ENCODE measurements around the gene GNAL.
A peak's percentile ranks its signal among the peaks of the same experiment; 100 is the strongest.
"Not testable (repeated sequence)": the region's sequence is repeated elsewhere in the genome, so short reads cannot be mapped to it uniquely, and the experiment has no call there.

GNAL gene

DNA sequence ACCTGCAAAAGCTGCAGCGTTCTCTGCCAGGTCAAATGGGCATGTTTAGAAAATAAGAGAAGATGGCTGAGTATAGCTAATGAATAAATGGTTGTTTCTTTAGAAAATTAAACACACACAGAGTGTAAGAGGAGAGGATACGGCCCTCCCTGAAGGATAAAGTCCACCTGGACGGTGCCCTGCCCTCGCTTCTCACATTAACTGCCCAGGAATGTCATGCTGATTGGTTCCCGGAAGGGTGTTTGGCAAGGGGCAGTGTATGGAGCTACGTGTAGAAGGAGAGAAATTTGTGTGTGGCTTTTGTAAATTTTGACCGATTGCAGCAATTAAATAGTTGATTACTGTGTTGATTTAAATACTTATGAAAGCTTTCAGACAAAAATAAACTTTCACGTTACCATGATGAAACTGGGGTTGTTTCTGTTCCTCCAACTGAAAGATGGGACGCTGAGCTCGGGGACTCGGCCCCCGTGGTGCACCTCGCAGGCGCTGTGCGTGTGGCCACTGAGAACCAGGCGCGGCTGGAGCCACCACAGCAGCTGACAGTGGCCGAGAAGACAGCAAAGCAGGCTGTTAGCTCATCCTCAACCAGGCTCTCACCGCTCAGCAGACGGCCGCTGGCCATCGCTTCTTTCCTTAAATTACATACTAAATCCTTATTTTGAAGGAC lies 196.3 kb downstream of the GNAL start:
- no peak for FAIRE-seq

DNA sequence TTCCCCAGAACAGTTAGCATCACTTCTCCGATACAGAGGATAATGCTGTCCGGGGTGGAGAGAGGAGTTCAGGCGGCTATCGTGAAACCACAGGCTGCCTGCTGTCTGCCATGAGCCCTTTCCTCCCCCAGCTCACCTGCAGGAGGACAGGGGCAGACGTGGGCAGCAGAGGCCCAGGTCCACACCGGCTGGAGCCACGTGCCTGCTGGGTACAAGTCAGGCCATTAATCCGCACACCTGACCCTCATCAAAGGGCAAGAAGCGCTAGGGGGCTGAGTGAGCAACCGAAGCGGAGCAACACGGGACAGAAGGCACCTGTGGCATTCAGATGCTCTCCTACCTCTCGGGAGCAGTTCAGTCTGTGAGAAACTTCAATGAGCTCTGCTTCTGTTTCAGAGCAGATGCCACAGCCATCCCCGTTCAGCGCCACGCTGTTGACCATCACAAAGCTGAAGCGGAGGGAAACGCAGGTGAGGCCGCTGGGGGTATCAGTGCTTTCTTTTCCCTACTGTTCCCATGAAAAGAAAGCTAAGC lies 197.6 kb downstream of the GNAL start:
- FAIRE-seq: no peak

DNA sequence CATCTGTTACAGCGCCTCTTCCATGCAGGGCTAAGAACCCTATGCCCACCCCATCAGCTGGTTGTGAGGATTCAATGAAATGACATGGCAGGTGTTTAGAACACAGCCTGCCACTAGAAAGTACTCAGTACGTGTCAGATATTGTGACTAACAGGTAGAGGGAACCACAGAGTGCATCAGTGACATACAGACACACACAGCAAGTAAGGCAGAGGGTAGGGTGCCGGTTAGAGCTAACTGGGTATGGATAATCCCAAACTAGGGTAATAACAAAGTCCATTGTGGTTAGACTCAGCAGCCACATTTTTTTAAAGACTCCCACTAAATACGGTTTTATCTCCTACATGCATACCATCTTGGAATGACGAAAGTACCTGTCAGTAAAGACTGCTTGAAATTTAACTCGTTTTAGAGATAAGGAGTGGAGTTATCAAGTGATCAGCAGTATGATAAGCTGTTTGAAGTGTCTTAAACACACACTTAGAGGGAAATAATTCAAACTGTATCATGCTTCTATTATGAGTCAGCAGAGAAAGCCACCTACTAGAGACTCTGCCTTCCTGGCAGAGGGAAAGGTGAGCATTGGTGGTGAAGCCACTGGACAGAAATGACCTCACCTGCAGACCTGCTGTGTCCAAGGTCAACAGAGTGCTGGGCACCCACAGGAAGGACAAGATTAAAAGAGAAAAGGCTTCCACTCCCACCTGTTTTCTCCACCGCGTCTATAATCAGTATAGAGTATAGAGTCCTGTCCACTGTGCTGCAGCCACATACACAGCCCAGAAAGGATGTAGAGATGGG lies 198.5 kb downstream of the GNAL start:
- FAIRE-seq: no peak

- no peak for FAIRE-seq
Observed at GRCh38 chr18:11888726-11889125, 199.7 kb downstream of the GNAL start.

DNA sequence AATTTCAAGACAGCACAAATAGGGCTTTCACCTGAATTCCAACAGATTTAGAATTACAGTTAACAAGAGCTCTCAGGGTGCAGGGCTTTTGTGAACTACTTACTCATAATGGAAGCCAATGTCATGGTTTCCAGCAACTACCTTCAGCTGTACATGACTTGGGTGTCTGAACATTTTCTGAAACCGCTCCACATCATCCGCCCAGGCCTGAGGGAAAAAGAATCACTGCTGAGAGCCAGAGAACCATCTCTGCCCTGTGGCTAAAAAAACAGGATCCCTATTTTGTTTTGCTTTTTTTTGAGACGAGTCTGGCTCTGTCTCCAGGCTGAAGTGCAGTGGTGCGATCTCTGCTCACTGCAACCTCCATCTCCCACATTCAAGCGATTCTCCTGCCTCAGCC lies 200.2 kb downstream of the GNAL start:
- FAIRE-seq: no peak

DNA sequence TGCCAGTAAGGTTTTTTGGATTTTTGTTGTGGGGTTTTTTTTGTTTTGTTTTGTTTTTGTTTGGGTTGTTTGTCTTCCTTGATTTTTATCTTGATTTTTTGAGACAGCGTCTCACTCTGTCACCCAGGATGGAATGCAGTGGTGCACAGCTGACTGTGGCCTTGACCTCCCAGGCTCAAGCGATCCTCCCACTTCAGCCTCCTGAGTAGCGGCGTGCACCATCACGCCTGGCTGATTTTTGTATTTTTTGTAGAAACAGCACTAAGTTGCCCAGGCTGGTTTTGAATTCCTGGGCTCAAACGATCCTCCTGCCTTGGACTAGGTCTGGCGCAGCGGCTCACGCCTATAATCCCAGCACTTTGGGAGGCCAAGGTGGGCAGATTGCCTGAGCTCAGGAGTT lies 202.7 kb downstream of the GNAL start:
- no peak for FAIRE-seq

DNA sequence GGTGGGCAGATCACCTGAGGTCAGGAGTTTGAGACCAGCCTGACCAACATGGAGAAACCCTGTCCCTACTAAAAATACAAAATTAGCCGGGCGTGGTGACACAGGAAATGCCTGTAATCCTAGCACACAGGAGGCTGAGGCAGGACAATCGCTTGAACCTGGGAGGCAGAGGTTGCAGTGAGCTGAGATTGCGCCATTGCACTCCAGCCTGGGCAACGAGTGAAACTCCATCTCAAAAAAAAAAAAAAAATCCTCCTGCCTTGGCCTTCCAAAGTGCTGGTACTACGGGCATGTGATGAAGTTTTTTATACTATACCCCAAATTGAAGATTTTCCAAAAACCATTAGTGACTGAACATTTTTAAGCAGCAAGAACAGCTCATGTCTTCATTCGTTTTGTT lies 203.4 kb downstream of the GNAL start:
- FAIRE-seq: not testable (repeated sequence)

GRCh38 chr18:11897781-11898180 lies 208.7 kb downstream of the GNAL start:
- no peak for FAIRE-seq

DNA sequence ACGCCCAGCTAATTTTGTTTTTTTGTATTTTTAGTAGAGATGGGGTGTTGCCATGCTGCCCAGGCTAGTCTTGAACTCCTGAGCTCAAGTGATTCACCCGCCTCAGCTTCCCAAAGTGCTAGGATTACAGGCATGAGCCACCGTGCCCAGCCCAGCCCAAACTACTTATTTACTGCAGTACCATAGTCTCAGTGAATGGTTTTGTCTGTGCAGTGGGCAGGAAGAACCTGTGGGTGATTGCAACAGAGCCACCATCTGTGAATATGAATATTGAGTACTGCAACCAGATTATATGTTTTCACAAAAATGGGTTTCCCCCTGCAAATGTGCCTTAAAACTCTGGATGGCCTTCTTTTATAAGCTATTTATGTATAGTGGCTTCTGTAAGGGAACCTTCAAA lies 210.0 kb downstream of the GNAL start:
- no peak for FAIRE-seq

DNA sequence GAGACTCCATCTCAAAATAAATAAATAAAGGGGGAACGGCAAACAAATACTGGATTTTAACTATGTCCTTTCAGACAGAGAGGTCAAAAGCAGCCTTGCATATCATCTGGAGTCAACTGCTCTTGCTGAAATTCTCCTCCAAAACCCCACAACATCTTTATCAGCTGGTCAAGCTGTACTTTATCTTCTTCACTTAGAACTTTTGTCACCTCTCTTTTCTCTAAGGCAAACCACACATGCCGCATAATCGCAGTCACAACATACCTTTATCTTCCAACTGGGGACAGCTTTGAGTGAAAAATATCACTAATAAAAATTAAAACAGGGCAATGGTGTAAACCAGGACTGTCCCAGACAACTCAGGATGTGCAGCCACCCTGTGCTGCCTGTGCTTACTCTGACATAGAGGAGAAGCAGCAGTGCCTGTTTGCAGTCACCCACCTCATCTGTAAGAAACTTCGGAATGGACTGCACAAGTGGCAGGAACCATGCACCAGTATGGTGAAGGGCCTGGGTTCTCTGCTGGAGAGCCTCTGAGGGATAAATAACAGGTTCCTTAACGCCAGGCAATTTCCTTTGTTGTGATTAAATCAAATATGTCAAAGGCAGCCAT lies 212.9 kb downstream of the GNAL start:
- FAIRE-seq: no peak

DNA sequence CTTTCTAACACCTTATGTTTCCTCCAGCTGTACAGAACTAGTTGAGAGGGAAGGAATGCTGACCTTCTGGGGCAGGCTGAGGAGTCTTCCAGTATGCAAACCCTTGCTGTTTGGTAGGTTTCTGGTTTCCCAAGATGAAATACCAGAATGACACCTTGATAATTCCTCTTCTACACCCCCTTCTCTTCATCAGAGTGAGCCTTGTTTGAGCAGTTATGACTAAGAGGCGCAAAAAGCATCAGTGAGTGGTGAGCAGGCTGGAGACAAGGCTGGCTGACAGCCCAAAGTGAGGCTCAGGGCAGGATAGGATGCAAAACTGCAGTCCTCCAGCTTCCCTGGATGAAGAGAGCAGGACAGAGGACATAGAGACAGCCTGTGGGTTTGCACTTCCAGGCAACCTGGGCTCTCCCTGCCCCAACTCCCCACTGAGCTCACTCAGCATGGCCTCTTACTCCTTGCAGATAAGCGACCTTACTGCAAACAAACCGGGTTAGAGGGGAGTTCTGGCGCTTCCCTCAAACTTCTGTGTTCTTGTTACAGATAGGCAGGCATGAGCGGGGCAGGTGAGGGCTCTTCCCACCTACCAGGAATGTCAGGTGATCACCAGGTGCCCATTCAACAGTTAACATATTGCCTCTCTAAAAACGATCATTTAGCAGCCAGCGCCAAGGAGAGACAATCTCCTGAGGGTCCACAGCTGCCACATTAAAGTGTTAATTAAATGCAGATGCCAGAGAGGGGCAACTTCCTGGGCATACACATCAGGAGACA lies 213.6 kb downstream of the GNAL start:
- no peak for FAIRE-seq

DNA sequence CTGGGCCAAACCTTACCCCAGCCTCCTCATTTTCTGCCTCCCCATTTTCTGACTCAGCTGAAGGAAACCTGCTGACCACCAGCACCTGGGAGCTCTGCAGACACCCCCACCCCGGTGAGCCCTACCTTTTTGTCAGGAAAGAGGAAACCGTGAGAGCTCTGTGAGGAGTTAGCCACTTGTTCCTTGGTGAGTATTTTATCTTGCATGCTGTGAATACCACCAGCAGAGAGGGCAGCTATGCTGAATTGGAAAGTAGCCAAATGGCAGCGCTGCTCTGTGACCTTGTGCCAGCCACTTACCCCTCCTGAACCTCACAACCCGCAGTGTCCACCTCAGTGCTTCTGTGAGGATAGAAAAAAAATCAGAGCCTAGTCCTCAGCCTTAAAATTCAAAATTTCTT lies 216.5 kb downstream of the GNAL start:
- FAIRE-seq: no peak

DNA sequence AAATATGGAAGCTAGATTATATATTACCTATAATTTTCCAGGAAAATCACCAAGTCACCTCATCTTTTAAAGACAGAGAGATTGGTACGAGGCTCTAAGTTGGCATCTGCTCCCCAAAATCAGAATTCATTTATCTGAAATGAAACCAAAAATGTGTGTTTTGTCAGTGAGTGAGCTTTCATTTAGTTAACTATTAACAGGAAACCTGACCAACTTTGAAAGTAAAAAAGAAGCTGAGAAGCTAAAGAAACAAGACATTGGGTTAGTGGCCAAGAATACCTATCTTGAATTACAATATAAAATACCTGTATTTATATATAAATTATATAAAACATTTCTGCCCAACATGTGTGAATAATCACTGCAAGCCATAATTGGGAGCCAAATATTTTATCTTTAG lies 217.1 kb downstream of the GNAL start:
- FAIRE-seq: no peak

- FAIRE-seq: peak; percentile 88
Observed at GRCh38 chr18:11906926-11907874, 218.1 kb downstream of the GNAL start.

DNA sequence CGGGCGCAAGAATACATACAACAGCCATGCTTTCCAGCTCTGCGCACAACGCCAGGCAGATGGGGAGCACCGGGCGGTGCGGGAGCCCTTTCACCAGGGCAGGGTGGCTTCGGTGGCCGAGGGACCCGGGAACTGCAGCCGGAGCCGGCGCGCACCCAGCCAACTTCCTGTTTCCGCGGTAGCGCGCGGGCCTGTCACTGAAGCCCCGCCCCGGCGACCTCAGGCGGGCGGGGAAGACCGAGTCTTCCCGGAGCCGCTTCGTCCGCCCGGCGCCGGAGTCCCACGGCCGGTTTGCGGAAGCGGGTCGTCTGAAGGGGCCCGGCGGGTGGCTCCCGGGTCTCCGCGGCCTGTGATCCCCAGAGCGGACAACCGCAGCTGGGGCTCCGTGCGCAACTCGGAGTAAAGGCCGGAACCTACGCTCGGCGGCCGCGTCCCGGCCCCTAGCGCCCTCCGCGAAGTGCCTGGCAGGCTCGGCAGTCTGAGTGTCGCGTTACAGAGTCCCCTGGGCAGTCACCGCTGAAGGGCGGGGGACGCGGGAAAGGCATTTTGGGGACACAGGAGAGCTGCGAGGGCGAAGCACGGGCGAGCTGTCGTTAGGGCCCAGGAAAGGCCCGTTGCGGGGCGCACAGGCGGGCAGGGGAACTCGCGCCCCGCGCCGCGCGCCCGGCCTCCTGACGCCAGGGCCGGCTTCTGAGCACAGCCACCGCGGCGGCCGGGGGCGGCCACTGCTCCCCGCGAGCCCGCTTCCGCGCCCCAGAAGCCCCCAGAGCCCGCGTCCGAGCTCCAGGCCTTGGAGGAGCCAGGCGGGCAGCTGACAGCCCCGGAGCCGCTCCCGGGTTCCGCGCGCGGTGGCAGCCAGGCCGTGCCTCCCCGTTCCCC lies 219.4 kb downstream of the GNAL start, which contains the start of gene MPPE1:
Gene MPPE1, minus strand, starts transcription at position 136 of the 879 bp plus-strand sequence. CDS start 11,053 bp downstream, outside the sequence.
- no peak for FAIRE-seq

DNA sequence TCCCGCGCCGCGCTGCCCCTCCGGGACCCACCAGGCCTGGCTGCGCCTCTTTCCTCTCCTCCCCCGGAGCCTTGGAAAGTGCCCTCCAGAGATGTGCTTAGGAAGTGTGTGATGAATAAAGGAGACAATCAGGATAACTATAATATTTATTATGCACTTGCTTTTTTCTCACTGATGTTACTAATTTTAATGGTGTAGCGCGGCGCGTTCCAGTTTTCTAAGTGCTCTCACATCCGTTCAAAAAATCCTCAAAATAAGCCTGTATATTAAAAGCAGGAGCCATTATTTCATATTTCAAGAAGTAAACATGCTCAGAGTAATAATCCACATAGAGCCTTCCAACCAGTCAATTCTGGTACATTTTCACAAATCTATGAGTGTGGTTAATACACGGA lies 220.0 kb downstream of the GNAL start:
- no peak for FAIRE-seq

- peak; percentile 93 for FAIRE-seq
Observed at GRCh38 chr18:11909591-11910026, 220.5 kb downstream of the GNAL start.

DNA sequence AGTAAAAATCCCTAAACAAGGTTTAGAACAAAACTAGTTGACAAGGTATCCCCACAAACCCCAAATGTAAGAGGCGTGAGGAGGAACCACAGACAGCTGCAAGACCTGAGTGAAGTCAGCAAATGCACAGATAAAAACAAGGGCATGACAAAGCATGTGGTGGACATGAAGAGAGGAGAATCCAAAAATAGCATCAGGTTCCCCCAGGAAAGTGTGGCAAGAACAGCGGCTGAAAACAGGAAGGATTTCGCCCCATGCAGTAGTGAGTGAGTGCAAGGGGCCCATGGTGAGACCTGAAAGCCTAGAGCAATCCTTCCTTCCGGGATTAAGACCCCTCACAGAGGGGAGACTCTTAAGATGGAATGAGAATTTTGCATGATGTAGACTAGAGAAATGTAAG lies 227.8 kb downstream of the GNAL start:
- not testable (repeated sequence) for FAIRE-seq

- not testable (repeated sequence) for FAIRE-seq
Observed at GRCh38 chr18:11919522-11919921, 230.5 kb downstream of the GNAL start.

DNA sequence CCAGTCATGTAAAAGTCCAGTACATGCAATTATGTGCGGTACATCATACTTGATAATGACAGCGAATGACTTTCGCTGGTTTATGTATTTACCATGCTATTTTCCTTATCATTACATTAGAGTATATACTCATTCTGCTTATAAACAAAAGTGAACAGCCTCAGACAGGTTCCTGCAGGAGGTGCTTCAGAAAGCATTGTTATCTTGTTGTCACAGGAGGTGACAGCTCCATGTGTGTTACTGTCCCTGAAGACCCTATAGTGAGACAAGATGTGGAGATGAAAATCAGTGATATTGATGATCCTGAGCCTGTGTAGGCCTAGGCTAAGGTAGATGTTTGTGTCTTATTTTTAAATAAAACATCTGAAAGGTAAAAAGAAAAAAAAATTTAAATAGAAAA lies 234.4 kb downstream of the GNAL start:
- no peak for FAIRE-seq

Data from islet of Langerhans (tissue), 1 donor.